Hepatocyte (in vitro differentiated cells): ENCODE data around the gene PLCH2. TPM values are rescaled to one million over a fixed set of nuclear protein-coding genes. Genes with fewer than 3 reads are reported as not detected.

Experiments used
- DNase-seq: peaks from one replicate; pipeline ENCODE4 v3.0.0-alpha.2; 2016; ENCODE audit warnings: low spot score
- H2AFZ ChIP-seq: fragments of 200-600 bp; sonication (generic); 2 replicates; pipeline ENCODE4 v1.6.0; 2016; ENCODE audit warnings: antibody characterized with exemption, mild to moderate bottlenecking
- H3K27ac ChIP-seq: fragments of 200-600 bp; sonication (generic); 2 replicates; pipeline ENCODE4 v1.5.1; 2016; ENCODE audit warnings: mild to moderate bottlenecking
- H3K27me3 ChIP-seq: fragments of 200-600 bp; sonication (generic); 2 replicates; pipeline ENCODE4 v1.6.1; 2016
- H3K36me3 ChIP-seq: fragments of 200-600 bp; sonication (generic); replicated peaks from 2 replicates; pipeline ENCODE4 v1.5.1; 2016; ENCODE audit warnings: low read depth; ENCODE audit not compliant: insufficient read depth
- H3K4me1 ChIP-seq: fragments of 200-600 bp; sonication (generic); 2 replicates; pipeline ENCODE4 v1.5.1; 2016; ENCODE audit warnings: mild to moderate bottlenecking, moderate library complexity; ENCODE audit not compliant: insufficient read depth
- H3K4me2 ChIP-seq: fragments of 200-600 bp; sonication (generic); 2 replicates; pipeline ENCODE4 v1.6.0; 2016
- H3K4me3 ChIP-seq: fragments of 200-600 bp; sonication (generic); 2 replicates; pipeline ENCODE4 v1.5.1; 2016; ENCODE audit warnings: mild to moderate bottlenecking
- H3K79me2 ChIP-seq: fragments of 200-600 bp; sonication (generic); 2 replicates; pipeline ENCODE4 v1.6.0; 2017; ENCODE audit warnings: mild to moderate bottlenecking
- H3K9me2 ChIP-seq: fragments of 200-600 bp; sonication (generic); replicated peaks from 2 replicates; pipeline ENCODE4 v1.6.0; 2017; ENCODE audit warnings: mild to moderate bottlenecking; ENCODE audit not compliant: insufficient read depth
- H3K9me3 ChIP-seq: fragments of 200-600 bp; sonication (generic); 2 replicates; pipeline ENCODE4 v1.5.1; 2016; ENCODE audit warnings: low read depth, mild to moderate bottlenecking
- H4K20me1 ChIP-seq: fragments of 200-600 bp; sonication (generic); 2 replicates; pipeline ENCODE4 v1.6.0; 2016; ENCODE audit warnings: mild to moderate bottlenecking; ENCODE audit not compliant: insufficient read depth, poor library complexity, severe bottlenecking
- EZH2 ChIP-seq: fragments of 200-600 bp; sonication (generic); IDR thresholded peaks from 2 replicates; pipeline ENCODE4 v1.6.1; 2016; ENCODE audit warnings: antibody characterized with exemption, mild to moderate bottlenecking, borderline replicate concordance
- EZH2phosphoT487 ChIP-seq: fragments of 200-600 bp; sonication (generic); IDR thresholded peaks from one replicate; pipeline ENCODE4 v1.6.1; 2018; ENCODE audit warnings: antibody characterized with exemption, mild to moderate bottlenecking, low read depth, moderate library complexity; ENCODE audit not compliant: unreplicated experiment, severe bottlenecking
- WGBS: methylation state at CpG from one replicate; pipeline ENCODE4 v1.1.6; 2016; ENCODE audit warnings: low lambda C conversion rate; ENCODE audit errors: missing lambda C conversion rate; 5-methylcytosine and 5-hydroxymethylcytosine counted together
- polyA plus RNA-seq: library from polyadenylated mRNA; unstranded; fragments of >200 nt; fragmentation: Nextera tagmentation; extraction: Ambion mirVana; gene quantifications from 2 replicates; pipeline ENCODE4 v1.2.1, GENCODE V29; 2016
- total RNA-seq: library from RNA; depleted of rRNA; stranded (reverse); fragments of >200 nt; gene quantifications from 2 replicates; pipeline ENCODE4 v1.2.3, GENCODE V29; 2014
- TF ChIP-seq, protein P1 (sequence below): fragments of 200-600 bp; sonication (generic); IDR thresholded peaks from 2 replicates; pipeline ENCODE4 v1.5.1; 2016; ENCODE audit warnings: antibody characterized with exemption, mild to moderate bottlenecking; ENCODE audit not compliant: poor library complexity

PLCH2 gene
- total and polyA plus RNA-seq, 2 experiments from 2014 or later, result 1.3 to 3.4 TPM

- Histone ChIP-seq H3K27ac (no peak overlapping the region), H3K4me1 (peaks cover 24% of the 10 kb centered on the region), H4K20me1 (no peaks in the 10 kb centered on the region), H3K9me2 (no peaks in the 10 kb centered on the region), H3K9me3 (no peaks in the 10 kb centered on the region), H3K36me3 (no peaks in the 10 kb centered on the region), H2AFZ (no peak overlapping the region), H3K79me2 (no peaks in the 10 kb centered on the region), H3K4me3 (no peak overlapping the region), H3K4me2 (peak overlapping the region; percentile 75), H3K27me3 (no peaks in the 10 kb centered on the region)
- 30% methylated on average over 16 of the region's 39 CpGs for WGBS
- no peak for DNase-seq
- TF ChIP-seq EZH2phosphoT487 (no peak), EZH2 (no peak)
- TF ChIP-seq, protein P1, sequence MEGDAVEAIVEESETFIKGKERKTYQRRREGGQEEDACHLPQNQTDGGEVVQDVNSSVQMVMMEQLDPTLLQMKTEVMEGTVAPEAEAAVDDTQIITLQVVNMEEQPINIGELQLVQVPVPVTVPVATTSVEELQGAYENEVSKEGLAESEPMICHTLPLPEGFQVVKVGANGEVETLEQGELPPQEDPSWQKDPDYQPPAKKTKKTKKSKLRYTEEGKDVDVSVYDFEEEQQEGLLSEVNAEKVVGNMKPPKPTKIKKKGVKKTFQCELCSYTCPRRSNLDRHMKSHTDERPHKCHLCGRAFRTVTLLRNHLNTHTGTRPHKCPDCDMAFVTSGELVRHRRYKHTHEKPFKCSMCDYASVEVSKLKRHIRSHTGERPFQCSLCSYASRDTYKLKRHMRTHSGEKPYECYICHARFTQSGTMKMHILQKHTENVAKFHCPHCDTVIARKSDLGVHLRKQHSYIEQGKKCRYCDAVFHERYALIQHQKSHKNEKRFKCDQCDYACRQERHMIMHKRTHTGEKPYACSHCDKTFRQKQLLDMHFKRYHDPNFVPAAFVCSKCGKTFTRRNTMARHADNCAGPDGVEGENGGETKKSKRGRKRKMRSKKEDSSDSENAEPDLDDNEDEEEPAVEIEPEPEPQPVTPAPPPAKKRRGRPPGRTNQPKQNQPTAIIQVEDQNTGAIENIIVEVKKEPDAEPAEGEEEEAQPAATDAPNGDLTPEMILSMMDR, result no peak
Observed at GRCh38 chr1:2540816-2541492, 64.9 kb downstream of the PLCH2 start.

- 91% methylated on average over 23 of the region's 25 CpGs for WGBS
- DNase-seq, result peak; percentile 44
- Histone ChIP-seq H3K4me1 (peaks cover 24% of the 10 kb centered on the region), H3K79me2 (no peaks in the 10 kb centered on the region), H3K27ac (no peak overlapping the region), H3K4me3 (no peak overlapping the region), H3K9me2 (no peaks in the 10 kb centered on the region), H2AFZ (no peak overlapping the region), H3K4me2 (no peak overlapping the region), H4K20me1 (no peaks in the 10 kb centered on the region), H3K9me3 (no peaks in the 10 kb centered on the region), H3K36me3 (no peaks in the 10 kb centered on the region), H3K27me3 (no peaks in the 10 kb centered on the region)
- TF ChIP-seq EZH2 (no peak), EZH2phosphoT487 (no peak)
Observed at GRCh38 chr1:2541619-2542245, 65.6 kb downstream of the PLCH2 start.

DNA sequence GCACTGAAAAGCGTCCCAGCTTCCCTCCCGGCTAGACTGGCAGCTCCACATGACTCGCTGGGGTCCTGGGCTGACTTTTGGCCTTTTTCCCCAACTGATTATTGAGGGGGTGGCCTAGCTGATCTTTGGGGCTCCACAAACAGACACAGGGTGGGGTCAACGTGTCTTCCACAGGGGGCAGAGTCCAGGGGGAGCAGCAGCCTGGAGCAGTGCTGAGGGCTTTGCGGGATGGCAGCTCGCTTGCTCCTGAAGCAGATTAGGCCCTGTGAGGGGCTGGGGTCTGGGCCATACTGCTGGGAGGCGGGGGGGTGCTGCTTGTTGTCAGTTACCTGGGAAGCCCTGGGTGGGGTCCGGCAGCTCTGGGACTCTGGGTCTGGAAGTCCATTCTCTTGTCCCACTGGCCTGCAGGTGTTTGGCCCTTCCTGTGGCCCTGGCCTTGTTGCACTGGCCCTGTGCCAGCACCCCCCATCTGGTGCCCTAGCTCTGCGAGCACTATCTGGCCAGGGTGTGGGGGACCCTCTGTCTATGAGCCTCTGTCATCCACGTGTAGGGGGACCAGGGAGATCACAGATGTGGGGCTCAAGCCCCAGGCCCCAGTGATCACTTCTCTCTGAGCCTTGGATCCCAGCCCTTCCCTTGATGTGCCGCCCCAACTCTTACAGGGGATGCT lies 66.3 kb downstream of the PLCH2 start:
- Histone ChIP-seq H2AFZ (no peak overlapping the region), H3K4me2 (no peak overlapping the region), H3K4me3 (no peak overlapping the region), H3K27me3 (no peaks in the 10 kb centered on the region), H3K36me3 (no peaks in the 10 kb centered on the region), H3K9me3 (no peaks in the 10 kb centered on the region), H4K20me1 (no peaks in the 10 kb centered on the region), H3K79me2 (no peaks in the 10 kb centered on the region), H3K27ac (no peak overlapping the region), H3K9me2 (no peaks in the 10 kb centered on the region), H3K4me1 (peaks cover 26% of the 10 kb centered on the region)
- WGBS, result 84% methylated on average over 9 of the region's 11 CpGs
- no peak for DNase-seq
- TF ChIP-seq EZH2, result no peak
- TF ChIP-seq, protein P1, result no peak
- TF ChIP-seq EZH2phosphoT487, result no peak

GRCh38 chr1:2543543-2544092 lies 67.5 kb downstream of the PLCH2 start:
- Histone ChIP-seq H2AFZ (no peak overlapping the region), H3K27me3 (no peaks in the 10 kb centered on the region), H4K20me1 (no peaks in the 10 kb centered on the region), H3K4me3 (no peak overlapping the region), H3K36me3 (no peaks in the 10 kb centered on the region), H3K27ac (no peak overlapping the region), H3K9me2 (no peaks in the 10 kb centered on the region), H3K79me2 (no peaks in the 10 kb centered on the region), H3K4me1 (peaks cover 31% of the 10 kb centered on the region), H3K9me3 (no peaks in the 10 kb centered on the region), H3K4me2 (no peak overlapping the region)
- TF ChIP-seq EZH2phosphoT487 (no peak), EZH2 (no peak)
- TF ChIP-seq, protein P1, result no peak
- peak; percentile 42 for DNase-seq
- WGBS, result 46% methylated on average over 24 of the region's 26 CpGs
